ENCODE results near the gene ARID3B. TPM values are rescaled to one million over a fixed set of nuclear protein-coding genes. Genes with fewer than 3 reads are reported as not detected.
"Not testable (repeated sequence)": the region's sequence is repeated elsewhere in the genome, so short reads cannot be mapped to it uniquely, and the experiment has no call there.

Gene ARID3B
- total and polyA plus RNA-seq, 3 experiments from 2014 or later: 13.0 to 31.1 (median 30.1) TPM

DNA sequence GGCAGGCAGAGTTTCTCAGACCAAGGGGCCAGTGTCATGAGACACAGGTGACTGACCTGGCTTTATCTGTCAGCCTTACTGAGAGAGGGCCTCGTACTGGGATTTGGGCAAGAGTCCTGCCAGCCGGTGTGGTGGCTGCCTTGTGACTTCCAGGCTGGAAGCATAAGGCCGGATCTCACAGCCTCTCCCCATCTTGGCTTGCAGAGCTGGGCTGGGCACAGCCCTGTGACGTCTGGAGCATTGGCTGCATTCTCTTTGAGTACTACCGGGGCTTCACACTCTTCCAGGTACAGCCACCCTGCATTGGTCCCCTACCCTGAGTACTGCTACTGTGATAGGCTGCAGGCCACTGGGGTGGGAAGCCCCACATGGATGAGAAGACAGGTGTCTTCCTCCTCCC, 86.7 kb downstream of the ARID3B start:
- Mint-ChIP-seq H3K27ac (peak overlapping the region in 1 of 8 donors; percentile 48), H3K36me3 (peaks cover 3 to 95% (median 7%) of the 10 kb centered on the region in 3 donors), H3K9me3 (no peaks in the 10 kb centered on the region), H3K4me3 (no peak overlapping the region), H3K4me1 (peaks cover 4 to 13% (median 6%) of the 10 kb centered on the region in 3 donors), H3K27me3 (peaks cover 0 to 1% of the 10 kb centered on the region in 2 donors)
- no peak overlapping the region for H3K4me3 ChIP-seq (ENCODE audit: low read length)
- POLR2A ChIA-PET: interaction anchor here (1.4 kb wide), 1 partner anchor 11 kb away, joined by 3 read pairs; no protein-coding TSS in a partner anchor
- no peaks in the 10 kb centered on the region for H3K27me3 ChIP-seq (ENCODE audit: insufficient read depth, low read length, poor library complexity, severe bottlenecking)
- CTCF ChIA-PET: interaction anchor here (1.0 to 16.2 kb wide), 3 partner anchors 8 to 143 kb away, joined by 3 to 180 read pairs (median 4); no protein-coding TSS in a partner anchor
- DNase-seq: no peak
- no peak overlapping the region for H3K27ac ChIP-seq (ENCODE audit: low read depth, low read length)
- no peaks in the 10 kb centered on the region for H3K9me3 ChIP-seq (ENCODE audit: low read length)
- H3K36me3 ChIP-seq (ENCODE audit: insufficient read depth, low read length): peaks cover 82% of the 10 kb centered on the region
- peaks cover 6% of the 10 kb centered on the region for H3K4me1 ChIP-seq (ENCODE audit: insufficient read depth, low read length)

DNA sequence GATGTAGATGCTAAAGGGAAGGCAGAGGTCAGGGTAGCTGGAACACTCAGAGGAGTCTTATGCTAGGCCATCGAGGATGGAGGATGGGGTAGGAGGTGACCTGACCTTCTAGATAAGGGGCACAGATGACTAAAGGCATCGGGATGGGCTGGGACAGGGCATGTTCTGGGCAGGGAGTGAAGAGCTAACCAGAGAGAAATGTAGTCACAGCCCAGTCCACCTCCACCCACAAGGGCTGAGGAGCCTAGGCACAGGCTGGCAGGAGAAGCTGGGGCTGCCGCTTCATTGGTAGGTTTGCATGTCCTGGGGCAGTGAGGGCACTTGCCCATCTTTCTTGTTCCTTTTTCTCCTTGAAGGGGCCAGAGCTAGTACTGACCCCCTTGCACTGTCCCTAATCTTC, 87.2 kb downstream of the ARID3B start:
- Histone ChIP-seq H3K27ac (ENCODE audit: low read depth, low read length) (no peak overlapping the region), H3K36me3 (ENCODE audit: insufficient read depth, low read length) (peaks cover 79% of the 10 kb centered on the region), H3K4me1 (ENCODE audit: insufficient read depth, low read length) (peaks cover 6% of the 10 kb centered on the region), H3K4me3 (ENCODE audit: low read length) (no peak overlapping the region), H3K9me3 (ENCODE audit: low read length) (no peaks in the 10 kb centered on the region), H3K27me3 (ENCODE audit: insufficient read depth, low read length, poor library complexity, severe bottlenecking) (no peaks in the 10 kb centered on the region)
- Mint-ChIP-seq H3K27me3 (peaks cover 0 to 1% of the 10 kb centered on the region in 2 donors), H3K4me1 (peaks cover 4 to 13% (median 6%) of the 10 kb centered on the region in 3 donors), H3K36me3 (peaks cover 3 to 95% (median 7%) of the 10 kb centered on the region in 3 donors), H3K27ac (peak overlapping the region in 1 of 8 donors; percentile 48), H3K4me3 (no peak overlapping the region), H3K9me3 (no peaks in the 10 kb centered on the region)
- no peak for DNase-seq
- ChIA-PET POLR2A (no interaction called here), CTCF (interaction anchor here (1.2 to 16.2 kb wide), 3 partner anchors 8 to 246 kb away, joined by 3 to 180 read pairs (median 4); no protein-coding TSS in a partner anchor)

DNA sequence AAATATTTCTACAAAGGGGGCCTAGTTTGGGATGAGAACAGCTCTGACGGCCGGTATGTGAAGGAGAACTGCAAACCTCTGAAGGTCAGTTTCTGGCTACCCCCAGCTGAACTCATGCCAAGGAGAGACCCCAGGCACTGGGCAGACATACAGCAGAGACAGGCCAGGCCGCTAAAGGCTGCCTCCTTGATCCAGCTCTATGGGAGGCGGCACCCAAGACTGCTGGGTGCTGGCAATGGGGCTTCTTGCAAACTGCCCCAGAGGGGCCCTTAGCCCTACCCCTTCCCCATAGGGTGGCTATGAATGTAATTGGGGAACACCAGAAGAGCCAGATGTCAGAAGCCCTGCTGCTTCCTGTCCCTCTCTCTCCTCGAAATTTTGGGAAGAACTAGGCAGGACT, 87.9 kb downstream of the ARID3B start:
- Mint-ChIP-seq H3K9me3 (no peaks in the 10 kb centered on the region), H3K4me3 (no peak overlapping the region), H3K27ac (no peak overlapping the region), H3K36me3 (peaks cover 3 to 92% (median 7%) of the 10 kb centered on the region in 3 donors), H3K4me1 (peaks cover 4 to 13% (median 5%) of the 10 kb centered on the region in 3 donors), H3K27me3 (no peaks in the 10 kb centered on the region)
- no peak for DNase-seq
- POLR2A ChIA-PET: no interaction called here
- Histone ChIP-seq H3K27ac (ENCODE audit: low read depth, low read length) (no peak overlapping the region), H3K4me1 (ENCODE audit: insufficient read depth, low read length) (peaks cover 6% of the 10 kb centered on the region), H3K36me3 (ENCODE audit: insufficient read depth, low read length) (peaks cover 79% of the 10 kb centered on the region), H3K9me3 (ENCODE audit: low read length) (no peaks in the 10 kb centered on the region), H3K4me3 (ENCODE audit: low read length) (no peak overlapping the region), H3K27me3 (ENCODE audit: insufficient read depth, low read length, poor library complexity, severe bottlenecking) (no peaks in the 10 kb centered on the region)
- CTCF ChIA-PET: interaction anchor here (1.2 to 16.2 kb wide), 3 partner anchors 9 to 246 kb away, joined by 3 to 180 read pairs (median 4); no protein-coding TSS in a partner anchor

DNA sequence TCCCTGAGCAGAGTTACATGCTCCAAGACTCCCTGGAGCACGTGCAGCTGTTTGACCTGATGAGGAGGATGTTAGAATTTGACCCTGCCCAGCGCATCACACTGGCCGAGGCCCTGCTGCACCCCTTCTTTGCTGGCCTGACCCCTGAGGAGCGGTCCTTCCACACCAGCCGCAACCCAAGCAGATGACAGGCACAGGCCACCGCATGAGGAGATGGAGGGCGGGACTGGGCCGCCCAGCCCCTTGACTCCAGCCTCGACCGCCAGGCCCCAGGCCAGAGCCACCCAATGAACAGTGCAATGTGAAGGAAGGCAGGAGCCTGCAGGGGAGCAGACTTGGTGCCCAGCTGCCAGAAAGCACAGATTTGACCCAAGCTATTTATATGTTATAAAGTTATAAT, 88.7 kb downstream of the ARID3B start:
- H3K27ac ChIP-seq (ENCODE audit: low read depth, low read length); H3K27ac Mint-ChIP-seq; H3K9me3 ChIP-seq (ENCODE audit: low read length); H3K4me1 ChIP-seq (ENCODE audit: insufficient read depth, low read length); H3K4me3 ChIP-seq (ENCODE audit: low read length); H3K4me3 Mint-ChIP-seq; H3K9me3 Mint-ChIP-seq; POLR2A ChIA-PET; DNase-seq; H3K27me3 Mint-ChIP-seq; H3K27me3 ChIP-seq (ENCODE audit: insufficient read depth, low read length, poor library complexity, severe bottlenecking): not testable (repeated sequence)
- Mint-ChIP-seq H3K4me1 (peaks cover 4 to 13% (median 5%) of the 10 kb centered on the region in 3 donors), H3K36me3 (peaks cover 3 to 92% (median 9%) of the 10 kb centered on the region in 3 donors)
- CTCF ChIA-PET: interaction anchor here (1.4 to 16.2 kb wide), 4 partner anchors 7 to 141 kb away, joined by 5 to 180 read pairs (median 30); partner anchors contain the start of gene CLK3
- peaks cover 72% of the 10 kb centered on the region for H3K36me3 ChIP-seq (ENCODE audit: insufficient read depth, low read length)

DNA sequence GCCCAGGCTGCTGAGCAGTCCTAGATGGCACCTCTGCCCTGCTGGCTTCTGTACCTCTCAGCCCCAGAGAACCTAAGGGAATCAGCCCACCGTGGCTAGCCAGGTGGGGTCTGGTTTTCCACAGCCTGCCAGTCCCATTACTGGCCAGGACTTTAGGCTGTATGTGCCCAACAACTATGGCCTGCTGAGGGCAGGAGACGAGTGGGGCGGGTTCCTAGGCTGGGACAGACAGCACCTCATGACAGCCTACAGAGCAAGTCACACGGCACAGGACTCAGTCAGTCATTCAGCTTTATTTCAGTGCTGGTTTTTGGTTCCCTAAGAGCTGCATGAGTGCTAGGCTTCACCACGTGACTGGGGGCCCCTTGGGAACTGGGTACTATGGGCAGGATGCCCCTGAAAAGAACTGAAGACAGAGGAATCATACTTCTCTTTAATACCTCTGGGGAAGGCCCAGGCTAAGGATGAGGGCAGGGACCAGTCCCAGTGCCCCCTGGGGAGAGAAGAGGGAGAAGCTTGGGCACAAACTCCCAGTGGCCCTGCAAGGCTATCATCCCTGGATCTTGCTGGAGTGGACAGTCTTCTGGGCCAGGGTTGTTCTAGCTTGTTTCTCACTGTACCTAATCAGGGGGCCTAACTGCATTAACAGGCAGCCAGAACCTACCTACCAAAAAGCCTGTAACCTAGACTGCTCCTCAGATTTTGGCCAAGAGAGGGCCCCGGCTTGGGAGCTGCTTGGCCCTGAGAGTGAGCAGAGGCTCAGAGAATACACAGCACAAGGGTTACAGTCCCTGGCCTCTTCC, 89.5 kb downstream of the ARID3B start:
- no peaks in the 10 kb centered on the region for H3K9me3 Mint-ChIP-seq
- no peak for DNase-seq
- H3K4me1 Mint-ChIP-seq: peaks cover 4 to 12% (median 5%) of the 10 kb centered on the region in 3 donors
- Histone ChIP-seq H3K27ac (ENCODE audit: low read depth, low read length) (no peak overlapping the region), H3K27me3 (ENCODE audit: insufficient read depth, low read length, poor library complexity, severe bottlenecking) (no peaks in the 10 kb centered on the region), H3K36me3 (ENCODE audit: insufficient read depth, low read length) (peaks cover 64% of the 10 kb centered on the region), H3K4me3 (ENCODE audit: low read length) (no peak overlapping the region), H3K9me3 (ENCODE audit: low read length) (no peaks in the 10 kb centered on the region), H3K4me1 (ENCODE audit: insufficient read depth, low read length) (peaks cover 6% of the 10 kb centered on the region)
- no peaks in the 10 kb centered on the region for H3K27me3 Mint-ChIP-seq
- CTCF ChIA-PET: interaction anchor here (1.0 to 16.2 kb wide), 16 partner anchors 8 to 320 kb away, joined by 3 to 180 read pairs (median 8); partner anchors contain the start of gene CLK3
- H3K36me3 Mint-ChIP-seq: peaks cover 3 to 92% (median 13%) of the 10 kb centered on the region in 3 donors
- H3K27ac Mint-ChIP-seq: peak overlapping the region in 1 of 8 donors; percentile 80
- POLR2A ChIA-PET: no interaction called here
- H3K4me3 Mint-ChIP-seq: no peak overlapping the region

DNA sequence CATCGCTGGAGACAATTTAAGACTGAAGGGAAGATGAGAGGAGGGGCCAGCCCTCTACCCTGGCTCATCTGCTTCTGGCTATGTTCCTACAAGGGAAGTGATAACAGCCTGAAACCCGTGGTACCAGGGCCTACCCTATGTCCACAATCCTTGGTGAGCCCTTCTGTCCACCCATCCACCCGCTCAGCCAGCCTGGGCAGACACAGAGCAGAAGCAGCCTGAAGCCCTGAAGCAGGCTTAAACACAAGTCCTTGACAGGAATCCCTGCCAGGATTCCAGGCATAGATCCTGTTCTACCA, 90.0 kb downstream of the ARID3B start:
- H3K9me3 Mint-ChIP-seq: no peaks in the 10 kb centered on the region
- H3K9me3 ChIP-seq (ENCODE audit: low read length): no peaks in the 10 kb centered on the region
- no peak for DNase-seq
- H3K36me3 Mint-ChIP-seq: peaks cover 0 to 92% (median 10%) of the 10 kb centered on the region in 3 donors
- peaks cover 60% of the 10 kb centered on the region for H3K36me3 ChIP-seq (ENCODE audit: insufficient read depth, low read length)
- H3K4me1 Mint-ChIP-seq: peaks cover 2 to 9% (median 4%) of the 10 kb centered on the region in 3 donors
- ChIA-PET CTCF (interaction anchor here (1.0 to 16.2 kb wide), 18 partner anchors 9 to 319 kb away, joined by 3 to 180 read pairs (median 8); partner anchors contain the start of gene CLK3), POLR2A (interaction anchor here (0.7 kb wide), 1 partner anchor 140 kb away, joined by 3 read pairs; no protein-coding TSS in a partner anchor)
- H3K27ac ChIP-seq (ENCODE audit: low read depth, low read length): no peak overlapping the region
- no peaks in the 10 kb centered on the region for H3K27me3 Mint-ChIP-seq
- no peak overlapping the region for H3K4me3 Mint-ChIP-seq
- H3K4me1 ChIP-seq (ENCODE audit: insufficient read depth, low read length): peaks cover 6% of the 10 kb centered on the region
- H3K4me3 ChIP-seq (ENCODE audit: low read length): no peak overlapping the region
- H3K27me3 ChIP-seq (ENCODE audit: insufficient read depth, low read length, poor library complexity, severe bottlenecking): no peaks in the 10 kb centered on the region
- peak overlapping the region in 1 of 8 donors; percentile 52 for H3K27ac Mint-ChIP-seq

DNA sequence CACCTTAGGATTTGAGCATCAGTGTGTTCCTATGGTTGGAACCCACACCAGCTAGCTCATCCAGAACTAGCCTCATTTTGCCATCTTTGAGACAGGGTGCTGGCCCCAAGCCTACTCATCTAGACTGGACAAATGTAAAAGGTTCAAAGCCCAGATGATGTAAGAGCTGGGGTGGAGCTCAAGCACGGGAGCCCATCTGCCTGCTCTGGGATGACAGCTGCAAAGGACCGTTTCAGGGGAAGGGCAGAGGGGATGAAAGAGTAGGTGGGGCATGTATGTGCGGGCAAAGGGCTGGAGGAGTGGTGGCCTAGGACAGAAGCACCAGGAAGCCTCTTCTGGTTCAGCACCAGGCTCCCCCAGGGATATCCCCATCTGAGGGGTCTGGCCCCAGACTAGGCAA, 90.4 kb downstream of the ARID3B start:
- no peak overlapping the region for H3K4me3 ChIP-seq (ENCODE audit: low read length)
- CTCF ChIA-PET: interaction anchor here (1.0 to 16.2 kb wide), 24 partner anchors 9 to 319 kb away, joined by 3 to 180 read pairs (median 6); partner anchors contain the start of genes CLK3 and FAM219B
- H3K4me3 Mint-ChIP-seq: no peak overlapping the region
- peaks cover 60% of the 10 kb centered on the region for H3K36me3 ChIP-seq (ENCODE audit: insufficient read depth, low read length)
- H3K4me1 Mint-ChIP-seq: peaks cover 2 to 9% (median 4%) of the 10 kb centered on the region in 3 donors
- POLR2A ChIA-PET: interaction anchor here (0.7 to 1.3 kb wide), 2 partner anchors 14 to 140 kb away, joined by 3 read pairs; no protein-coding TSS in a partner anchor
- H3K27me3 Mint-ChIP-seq: no peaks in the 10 kb centered on the region
- H3K4me1 ChIP-seq (ENCODE audit: insufficient read depth, low read length): peaks cover 6% of the 10 kb centered on the region
- no peak for DNase-seq
- H3K36me3 Mint-ChIP-seq: peaks cover 0 to 92% (median 10%) of the 10 kb centered on the region in 3 donors
- no peak overlapping the region for H3K27ac ChIP-seq (ENCODE audit: low read depth, low read length)
- H3K9me3 ChIP-seq (ENCODE audit: low read length): no peaks in the 10 kb centered on the region
- H3K27ac Mint-ChIP-seq: peak overlapping the region in 2 of 8 donors; percentile 52 to 74
- no peaks in the 10 kb centered on the region for H3K27me3 ChIP-seq (ENCODE audit: insufficient read depth, low read length, poor library complexity, severe bottlenecking)
- no peaks in the 10 kb centered on the region for H3K9me3 Mint-ChIP-seq

All from CD8-positive, alpha-beta memory T cell (primary cell).